Activated T-cell treated with anti-CD3 and anti-CD28 coated beads for 1 hour (primary cell): ENCODE measurements around the gene AKAP13.

ENCODE experiments used
- DNase-seq: peaks from one replicate; pipeline ENCODE4 v3.0.0-alpha.2; 2020; ENCODE audit warnings: low read depth

The AKAP13 gene

GRCh38 chr15:85741021-85741421 lies 360.6 kb downstream of the AKAP13 start:
- no peak for DNase-seq

- DNase-seq, result no peak
Measured at GRCh38 chr15:85741662-85742061, 361.3 kb downstream of the AKAP13 start.

GRCh38 chr15:85742186-85742821 lies 361.9 kb downstream of the AKAP13 start:
- no peak for DNase-seq

GRCh38 chr15:85743392-85744055 lies 363.1 kb downstream of the AKAP13 start:
- no peak for DNase-seq

GRCh38 chr15:85744579-85744978 lies 364.2 kb downstream of the AKAP13 start:
- no peak for DNase-seq

- DNase-seq, result no peak
Measured at GRCh38 chr15:85745023-85745422, 364.6 kb downstream of the AKAP13 start.

GRCh38 chr15:85745525-85746150 lies 365.2 kb downstream of the AKAP13 start:
- no peak for DNase-seq

- DNase-seq, result no peak
Measured at GRCh38 chr15:85746641-85747040, 366.2 kb downstream of the AKAP13 start.

GRCh38 chr15:85748176-85748575 lies 367.8 kb downstream of the AKAP13 start:
- DNase-seq, result no peak

- no peak for DNase-seq
Measured at GRCh38 chr15:85748729-85749128, 368.3 kb downstream of the AKAP13 start.

GRCh38 chr15:85749261-85750151 lies 369.1 kb downstream of the AKAP13 start:
- DNase-seq, result no peak

- no peak for DNase-seq
Measured at GRCh38 chr15:85750319-85751290, 370.2 kb downstream of the AKAP13 start.

GRCh38 chr15:85751291-85752123 lies 371.1 kb downstream of the AKAP13 start:
- DNase-seq, result no peak

GRCh38 chr15:85752124-85752475 lies 371.7 kb downstream of the AKAP13 start:
- no peak for DNase-seq

GRCh38 chr15:85752491-85752961 lies 372.1 kb downstream of the AKAP13 start:
- DNase-seq, result no peak

- no peak for DNase-seq
Measured at GRCh38 chr15:85753261-85753660, 372.9 kb downstream of the AKAP13 start.

GRCh38 chr15:85753791-85754452 lies 373.5 kb downstream of the AKAP13 start:
- DNase-seq, result no peak

- DNase-seq, result no peak
Measured at GRCh38 chr15:85754989-85755388, 374.6 kb downstream of the AKAP13 start.

GRCh38 chr15:85755471-85755870 lies 375.1 kb downstream of the AKAP13 start:
- no peak for DNase-seq

GRCh38 chr15:85755942-85756341 lies 375.5 kb downstream of the AKAP13 start:
- DNase-seq, result no peak
